Measurements from ENCODE around the gene TLE5.

DNA sequence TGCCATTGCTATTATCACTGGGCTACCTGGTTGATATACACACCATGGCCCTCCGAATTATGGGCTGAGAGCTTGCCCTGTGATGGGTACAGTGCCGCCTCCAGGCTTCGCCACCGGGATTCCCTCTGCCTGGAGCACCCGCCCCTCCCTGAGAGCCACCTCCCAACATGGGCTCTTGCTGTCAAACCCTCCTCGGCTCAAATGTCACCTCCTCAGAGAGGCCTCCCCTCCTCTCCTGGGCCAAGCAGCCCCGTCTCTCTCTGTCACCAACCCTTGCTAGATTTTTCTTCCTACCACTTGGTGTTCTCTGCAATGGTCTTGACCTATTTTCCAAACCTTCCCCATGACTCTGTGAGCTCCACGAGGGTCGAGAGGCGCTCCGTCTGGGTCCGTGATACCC lies 21.0 kb downstream of the TLE5 start:
- TF ChIP-seq, protein P1, sequence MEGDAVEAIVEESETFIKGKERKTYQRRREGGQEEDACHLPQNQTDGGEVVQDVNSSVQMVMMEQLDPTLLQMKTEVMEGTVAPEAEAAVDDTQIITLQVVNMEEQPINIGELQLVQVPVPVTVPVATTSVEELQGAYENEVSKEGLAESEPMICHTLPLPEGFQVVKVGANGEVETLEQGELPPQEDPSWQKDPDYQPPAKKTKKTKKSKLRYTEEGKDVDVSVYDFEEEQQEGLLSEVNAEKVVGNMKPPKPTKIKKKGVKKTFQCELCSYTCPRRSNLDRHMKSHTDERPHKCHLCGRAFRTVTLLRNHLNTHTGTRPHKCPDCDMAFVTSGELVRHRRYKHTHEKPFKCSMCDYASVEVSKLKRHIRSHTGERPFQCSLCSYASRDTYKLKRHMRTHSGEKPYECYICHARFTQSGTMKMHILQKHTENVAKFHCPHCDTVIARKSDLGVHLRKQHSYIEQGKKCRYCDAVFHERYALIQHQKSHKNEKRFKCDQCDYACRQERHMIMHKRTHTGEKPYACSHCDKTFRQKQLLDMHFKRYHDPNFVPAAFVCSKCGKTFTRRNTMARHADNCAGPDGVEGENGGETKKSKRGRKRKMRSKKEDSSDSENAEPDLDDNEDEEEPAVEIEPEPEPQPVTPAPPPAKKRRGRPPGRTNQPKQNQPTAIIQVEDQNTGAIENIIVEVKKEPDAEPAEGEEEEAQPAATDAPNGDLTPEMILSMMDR (IDR thresholded peaks at IDR 0.05; ENCODE audit: insufficient read depth, low read length, poor library complexity, severe bottlenecking) = no peak
- no peak for TF ChIP-seq EZH2phosphoT487 (conservative IDR thresholded peaks at IDR 0.05; ENCODE audit: low read length)

Data from SU-DHL-6 (cell line).